Measurements from ENCODE around the gene ZFP1. TPM values are rescaled to one million over a fixed set of nuclear protein-coding genes. Genes with fewer than 3 reads are reported as not detected.
"Not testable (repeated sequence)": the region's sequence is repeated elsewhere in the genome, so short reads cannot be mapped to it uniquely, and the experiment has no call there.

Gene ZFP1
- polyA plus RNA-seq, 10 donors: 11.7 to 15.2 (median 12.9) TPM

DNA sequence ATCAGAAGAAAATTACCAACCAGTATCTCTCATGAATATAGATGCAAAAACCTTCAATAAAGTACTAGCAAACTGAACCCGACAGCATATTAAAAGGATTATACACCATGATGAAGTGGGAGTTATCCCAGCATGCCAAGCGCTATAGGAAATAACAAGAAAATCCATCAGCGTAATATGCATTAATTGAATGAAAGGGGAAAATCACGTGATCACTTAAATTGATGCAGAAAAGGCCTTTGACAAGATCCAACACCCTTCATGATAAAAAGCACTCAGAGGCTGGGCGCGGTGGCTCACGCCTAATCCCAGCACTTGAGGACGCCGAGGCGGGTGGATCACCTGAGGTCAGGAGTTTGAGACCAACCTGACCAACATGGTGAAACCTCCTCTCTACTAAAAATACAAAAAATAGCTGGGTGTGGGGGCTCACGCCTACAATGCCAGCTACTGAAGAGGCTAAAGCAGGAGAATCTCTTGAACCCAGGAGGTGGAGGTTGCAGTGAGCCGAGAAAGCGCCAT, 53.8 kb downstream of the ZFP1 start:
- DNase-seq: no peak

DNA sequence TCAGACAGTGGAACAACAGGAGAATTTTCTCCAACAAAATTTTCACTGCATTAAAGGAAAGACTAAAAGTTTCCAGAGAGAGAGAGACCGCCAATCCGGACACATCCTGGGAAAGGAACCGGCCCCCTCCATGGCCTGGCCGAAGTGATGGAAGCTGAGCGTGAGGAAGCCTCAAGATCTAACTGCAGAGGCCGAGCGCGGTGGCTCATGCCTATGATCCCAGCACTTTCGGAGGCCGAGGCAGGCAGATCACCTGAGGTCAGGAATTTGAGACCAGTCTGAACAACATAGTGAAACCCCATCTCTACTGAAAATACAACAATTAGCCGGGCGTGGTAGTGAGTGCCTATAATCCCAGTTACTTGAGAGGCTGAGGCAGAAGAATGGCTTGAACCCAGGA, 54.8 kb downstream of the ZFP1 start:
- DNase-seq: peak in 1 of 3 donors; percentile 30

DNA sequence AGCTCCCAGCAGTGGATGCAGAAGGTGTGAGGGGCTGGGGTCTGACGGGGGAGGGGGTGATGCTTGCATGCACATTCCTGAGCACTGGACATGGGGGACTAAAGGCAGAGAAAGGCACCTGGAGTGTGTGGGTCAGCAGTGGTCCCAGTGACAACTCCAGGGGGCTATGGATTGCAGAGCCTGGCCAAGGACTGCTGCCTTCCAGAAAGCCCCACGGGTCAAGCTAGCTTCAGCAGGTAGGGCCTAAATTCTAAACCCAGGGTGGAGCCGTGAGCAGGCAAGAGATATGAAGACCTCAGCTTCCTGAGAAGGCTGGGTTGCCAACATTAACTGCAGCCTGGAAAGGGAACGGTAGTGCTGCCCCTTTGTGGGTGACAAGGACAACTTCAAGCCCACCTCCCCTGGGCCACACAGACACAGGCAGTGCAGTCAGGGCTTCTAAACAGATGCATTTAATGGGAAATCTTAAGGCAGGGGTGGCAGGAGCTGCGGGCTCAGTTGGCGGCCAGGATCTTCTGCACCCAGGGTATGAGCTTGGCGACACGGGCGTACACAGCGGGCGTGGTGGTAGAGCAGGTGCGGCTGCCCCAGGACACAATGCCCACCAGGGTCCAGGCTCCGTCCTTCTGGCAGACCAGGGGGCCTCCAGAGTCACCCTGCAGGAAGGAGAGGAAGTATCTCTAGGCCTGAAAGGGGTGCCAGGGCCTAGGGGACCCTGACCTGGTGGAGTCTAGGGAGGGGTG, 55.5 kb downstream of the ZFP1 start:
- no peak for DNase-seq

DNA sequence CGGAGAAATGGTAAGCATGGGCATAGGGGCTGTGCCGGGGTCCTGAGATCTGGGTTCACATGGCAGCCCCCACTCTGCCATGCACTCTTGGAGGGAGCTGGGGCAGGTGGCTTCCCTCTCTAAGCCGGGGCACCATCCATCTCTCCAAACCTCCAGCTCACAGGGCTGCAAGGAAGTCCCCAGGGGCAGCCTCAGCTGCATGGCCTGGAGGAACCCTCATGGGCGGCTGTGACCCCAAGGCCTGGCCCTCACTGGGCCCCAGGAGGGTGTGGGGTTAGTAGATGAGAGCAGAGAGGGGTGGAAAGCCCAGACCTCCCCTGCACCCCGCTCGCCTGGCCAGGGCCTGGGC, 56.1 kb downstream of the ZFP1 start:
- no peak for DNase-seq

DNA sequence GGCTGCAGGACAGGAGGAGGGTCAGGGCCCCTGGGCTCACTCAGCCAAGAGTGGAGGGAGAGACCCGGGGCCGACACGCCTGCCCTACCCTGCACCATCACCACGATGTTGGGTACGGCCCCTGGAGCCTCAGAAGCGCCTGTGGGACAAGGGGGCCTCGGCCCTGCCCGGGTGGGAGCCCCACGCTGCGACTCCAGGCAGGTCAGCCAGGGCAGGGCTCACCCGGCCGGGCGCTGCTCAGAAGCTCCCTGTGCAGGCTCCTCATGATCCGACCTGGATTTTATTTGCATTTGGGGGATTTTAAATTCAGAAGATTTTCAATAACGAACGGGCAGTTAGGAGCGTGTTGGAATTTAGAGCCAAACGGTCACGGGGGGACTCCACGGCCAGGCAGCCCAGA, 56.6 kb downstream of the ZFP1 start:
- not testable (repeated sequence) for DNase-seq

DNA sequence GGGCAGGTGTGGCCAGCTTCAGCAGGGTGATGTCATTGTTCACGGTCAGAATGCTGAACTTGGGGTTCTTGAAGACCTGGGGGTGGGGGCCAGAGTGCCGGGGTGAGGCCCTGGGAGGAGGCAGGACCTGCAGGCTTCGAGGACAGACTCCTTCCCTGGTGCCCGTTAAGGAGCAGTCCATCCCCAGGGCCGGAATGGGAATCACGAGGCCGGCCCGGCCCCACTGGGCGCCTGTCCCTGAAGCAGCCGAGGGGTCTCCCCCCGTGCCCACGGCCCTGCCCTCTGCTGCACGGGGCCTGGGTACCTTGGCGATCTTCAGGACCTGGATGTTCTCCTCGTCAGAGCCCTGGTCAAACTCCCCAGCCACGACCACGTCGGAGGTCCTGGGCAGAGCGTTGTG, 57.1 kb downstream of the ZFP1 start:
- DNase-seq: not testable (repeated sequence)

DNA sequence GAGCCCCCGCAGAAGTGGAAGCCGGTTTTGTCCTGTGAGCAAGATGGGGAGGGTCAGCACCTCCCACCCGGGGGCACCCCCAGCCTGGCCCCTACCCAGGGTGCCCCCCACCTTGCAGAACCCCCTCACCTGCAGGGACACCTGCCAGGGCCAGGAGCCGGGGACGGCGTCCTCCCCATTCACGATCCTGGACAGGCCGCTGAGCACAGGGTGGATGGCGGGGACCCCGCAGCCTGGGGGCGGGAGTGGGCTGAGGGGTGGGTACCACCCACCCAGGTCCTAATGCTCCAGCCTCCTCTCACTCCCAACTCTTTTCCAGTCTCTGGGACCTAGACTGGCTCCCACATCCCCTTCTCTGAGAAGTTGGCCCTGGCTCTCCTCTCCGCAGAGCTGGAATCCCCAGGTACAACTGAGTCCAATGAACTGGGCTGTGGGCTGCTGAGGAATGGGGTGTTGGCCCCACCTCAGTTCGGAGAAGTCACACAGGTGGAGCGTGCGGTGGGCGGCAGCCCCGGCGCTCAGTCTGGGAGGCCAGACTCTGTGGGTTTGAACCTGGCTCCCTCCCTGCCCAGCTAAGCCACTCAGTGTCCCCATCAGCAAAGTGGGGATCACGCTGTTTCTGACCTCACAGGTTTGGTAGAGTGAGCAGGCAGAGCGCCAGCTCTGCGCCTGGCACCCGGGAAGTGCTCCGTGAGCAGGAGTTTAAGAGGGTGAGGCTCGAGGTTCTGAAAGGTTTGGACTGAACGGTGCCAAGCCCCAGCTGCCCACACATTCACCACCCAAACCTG, 57.8 kb downstream of the ZFP1 start:
- DNase-seq: not testable (repeated sequence)

DNA sequence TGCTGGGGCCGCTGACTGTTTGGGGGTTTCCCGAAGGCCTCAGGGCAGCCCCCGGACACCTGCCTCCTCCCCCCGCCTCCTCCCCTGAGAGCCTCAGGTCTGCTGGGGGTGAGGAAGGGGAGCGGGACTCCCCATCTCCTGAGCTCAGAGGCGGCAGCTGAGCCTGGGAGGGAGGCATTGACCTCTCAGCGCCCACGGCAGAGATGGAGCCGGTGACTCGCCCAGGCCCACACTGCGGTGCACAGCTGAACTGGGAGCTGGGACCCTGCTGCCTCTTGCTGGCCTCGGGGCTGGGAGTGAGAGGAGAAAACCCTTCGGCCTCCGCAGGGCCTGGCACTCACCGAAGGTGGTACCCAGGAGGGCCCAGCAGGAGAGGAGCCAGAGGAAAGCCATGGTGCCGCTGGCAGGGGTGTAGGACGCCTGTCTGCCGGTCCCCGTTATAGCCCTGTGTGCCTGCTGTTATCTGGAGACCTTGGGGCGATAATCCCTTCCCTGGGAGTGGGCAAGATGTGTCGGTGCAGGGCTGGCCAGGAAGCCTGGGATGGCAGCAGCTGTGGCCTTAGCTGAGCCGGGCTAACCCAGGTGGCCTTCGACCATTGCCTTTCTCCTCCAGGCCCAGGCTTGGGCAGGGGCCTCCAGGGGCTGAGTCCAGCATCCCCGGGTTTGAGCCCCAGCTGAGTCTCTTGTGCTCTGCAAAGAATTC, 58.6 kb downstream of the ZFP1 start, which contains the start of gene CTRB2:
CTRB2 (minus strand) TSS at position 413 of the 703 bp plus-strand sequence; CDS start at position 393, 20 bp downstream.
- DNase-seq: no peak

DNA sequence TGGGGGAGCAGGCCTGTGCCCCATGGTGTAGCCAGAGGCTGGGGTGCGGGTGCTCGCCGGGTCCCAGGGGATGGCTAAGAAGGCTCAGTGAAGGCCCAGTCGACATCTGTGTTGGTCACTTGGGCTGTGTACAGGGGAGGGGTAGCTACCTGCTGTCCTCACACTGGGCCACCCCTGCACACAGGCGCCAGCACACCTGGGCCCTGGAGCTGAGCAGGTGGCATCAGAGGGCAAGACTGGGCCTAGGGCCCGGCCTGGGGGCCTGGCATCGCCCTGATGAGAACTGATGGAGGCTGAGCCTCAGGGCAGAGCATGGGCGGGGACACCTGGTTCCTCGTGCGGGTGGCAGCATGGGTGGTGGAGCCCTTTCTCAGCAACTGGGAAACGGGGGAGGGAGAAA, 59.5 kb downstream of the ZFP1 start:
- DNase-seq: no peak

DNA sequence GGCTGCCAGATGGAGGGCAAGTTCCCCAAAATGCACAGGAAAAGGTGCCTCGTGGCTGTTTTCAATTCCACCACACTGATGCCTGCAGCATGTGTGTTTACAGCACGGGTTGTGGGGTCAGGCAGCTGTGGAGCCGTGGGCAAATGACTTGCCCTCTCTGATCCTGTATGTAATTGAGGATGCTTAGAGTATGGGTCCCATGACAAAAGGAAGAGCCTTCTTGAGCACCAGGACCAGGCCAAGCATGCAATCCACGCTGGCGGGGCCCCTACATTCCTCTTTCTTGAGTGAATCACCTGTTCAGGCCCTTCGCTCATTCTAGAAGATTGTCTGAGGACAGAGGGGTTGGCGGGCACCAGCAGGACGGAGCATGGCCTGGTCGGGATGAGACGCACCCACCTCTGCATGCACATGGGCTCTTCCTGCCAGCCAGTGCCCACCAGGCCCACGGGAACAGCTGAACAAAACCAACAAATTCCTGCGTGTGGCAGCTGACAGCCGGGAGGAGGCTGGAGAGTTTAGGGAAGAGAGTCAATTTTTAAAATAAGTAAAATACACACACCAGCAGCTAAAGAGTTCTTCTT, 60.0 kb downstream of the ZFP1 start:
- DNase-seq: no peak

DNA sequence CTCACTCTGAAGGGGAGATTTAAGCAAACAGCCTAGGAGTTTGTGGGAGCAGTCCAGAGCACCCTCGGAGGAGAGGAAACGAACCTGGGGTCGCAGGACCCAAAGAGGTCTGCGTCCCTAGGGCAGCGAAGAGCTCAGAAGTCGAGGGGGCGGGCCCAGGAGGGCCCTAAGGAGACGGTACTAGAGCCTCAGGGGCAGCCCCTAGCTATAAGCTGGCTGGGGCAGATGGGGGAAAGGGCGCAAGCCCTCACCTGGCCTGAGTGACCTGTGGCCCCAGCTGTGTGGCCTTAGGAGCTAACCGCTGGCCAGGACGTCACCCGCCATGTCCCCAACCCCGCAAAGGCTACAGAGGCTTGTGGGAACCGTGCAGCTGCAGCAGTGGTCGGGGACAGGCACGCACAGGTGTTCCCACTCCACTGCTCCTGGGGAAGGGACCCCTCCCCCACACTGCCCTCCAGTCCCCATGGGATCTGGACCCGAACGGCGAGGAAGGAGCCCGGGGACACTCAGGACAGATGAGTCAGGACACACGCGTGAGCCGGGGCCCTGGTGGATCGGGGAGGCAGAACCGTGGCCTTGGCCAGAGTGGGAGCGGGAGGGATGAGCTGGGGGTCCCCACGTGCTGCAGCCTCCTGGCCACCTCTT, 60.7 kb downstream of the ZFP1 start:
- no peak for DNase-seq

DNA sequence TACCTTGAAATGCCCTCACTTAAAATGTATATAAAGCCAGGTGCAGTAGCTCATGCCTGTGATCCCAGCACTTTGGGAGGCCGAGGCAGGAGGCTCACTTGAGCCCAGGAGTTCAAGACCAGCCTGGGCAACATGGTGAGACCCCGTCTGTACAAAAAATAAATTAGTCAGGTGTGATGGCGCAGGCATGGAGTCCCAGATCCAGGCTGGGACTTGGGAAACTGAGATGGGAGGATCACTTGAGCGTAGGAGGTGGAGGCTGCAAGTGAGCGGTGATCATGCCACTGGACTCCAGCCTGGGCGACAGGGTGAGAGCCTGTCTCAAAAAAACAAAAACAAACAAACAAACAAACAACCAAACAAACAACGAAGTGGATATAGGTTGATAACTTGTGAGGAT, 61.2 kb downstream of the ZFP1 start:
- DNase-seq: not testable (repeated sequence)

DNA sequence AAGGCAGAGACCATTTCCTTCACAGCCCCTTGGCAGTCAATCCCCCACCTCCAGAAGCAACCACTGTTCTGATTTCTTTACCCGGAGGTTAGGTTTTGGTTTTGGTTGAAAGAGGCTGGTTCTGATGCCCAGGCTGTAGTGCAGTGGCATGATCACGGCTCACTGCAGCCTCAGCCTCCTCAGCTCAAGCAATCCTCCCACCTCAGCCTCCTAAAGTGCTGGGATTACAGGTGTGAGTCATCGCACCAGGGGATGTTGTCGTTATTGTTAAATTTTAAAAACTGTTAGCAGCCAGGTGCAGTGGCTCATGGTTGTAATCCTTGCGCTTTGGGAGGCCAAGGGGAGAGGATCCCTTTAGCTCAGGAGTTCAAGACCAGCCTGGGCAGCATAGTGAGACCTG, 61.6 kb downstream of the ZFP1 start:
- DNase-seq: no peak

DNA sequence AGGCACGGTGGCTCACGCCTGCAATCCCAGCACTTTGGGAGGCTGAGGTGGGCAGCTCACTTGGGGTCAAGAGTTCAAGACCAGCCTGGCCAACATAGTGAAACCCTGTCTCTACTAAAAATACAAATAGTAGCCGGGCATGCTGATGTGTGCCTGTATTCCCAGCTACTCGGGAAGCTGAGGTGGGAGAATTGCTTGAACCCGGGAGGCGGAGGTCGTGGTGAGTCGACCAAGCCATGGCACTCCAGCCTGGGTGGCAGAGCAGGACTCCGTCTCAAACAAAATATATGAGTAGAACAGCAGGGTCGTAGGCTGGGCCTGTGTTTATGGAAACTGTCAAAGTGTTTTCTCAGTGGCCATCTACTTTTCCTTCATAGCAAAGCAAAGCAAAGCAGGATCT, 63.0 kb downstream of the ZFP1 start:
- DNase-seq: not testable (repeated sequence)

DNA sequence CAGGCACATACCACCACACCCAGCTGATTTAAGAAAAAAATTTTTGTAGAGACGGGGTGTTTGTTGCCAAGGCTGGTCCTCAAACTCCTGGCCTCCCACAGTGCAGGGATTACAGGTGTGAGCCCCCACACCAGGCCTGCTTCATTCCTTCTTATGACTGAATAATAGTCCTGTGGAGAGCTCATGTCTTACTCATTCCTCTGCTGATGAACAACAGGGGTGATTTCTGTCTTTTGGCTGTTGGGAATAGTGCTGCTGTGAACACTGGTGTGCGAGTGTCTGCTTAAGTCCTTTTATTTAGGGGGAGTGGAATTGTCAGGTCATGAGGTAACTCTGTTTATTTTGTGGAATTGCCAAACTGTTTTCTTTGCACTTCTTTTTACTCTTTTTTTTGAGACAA, 67.8 kb downstream of the ZFP1 start:
- no peak for DNase-seq

DNA sequence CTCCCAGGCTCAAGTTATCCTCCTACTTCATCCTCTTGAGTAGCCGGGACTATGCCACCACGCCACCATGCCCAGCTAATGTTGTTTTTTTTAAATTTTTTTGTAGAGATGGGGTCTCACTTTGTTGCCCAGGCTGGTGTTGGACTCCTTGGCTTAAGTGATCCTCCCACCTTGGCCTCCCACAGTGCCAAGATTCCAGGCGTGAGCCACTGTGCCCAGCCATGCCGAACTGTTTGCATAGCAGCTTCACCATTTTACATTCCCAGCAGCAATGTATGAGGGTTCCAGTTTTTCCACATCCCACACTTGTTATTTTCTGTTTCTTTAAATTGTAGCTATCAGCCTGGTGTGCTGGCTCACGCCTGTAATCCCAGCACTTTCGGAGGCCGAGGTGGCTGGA, 68.3 kb downstream of the ZFP1 start:
- no peak for DNase-seq

DNA sequence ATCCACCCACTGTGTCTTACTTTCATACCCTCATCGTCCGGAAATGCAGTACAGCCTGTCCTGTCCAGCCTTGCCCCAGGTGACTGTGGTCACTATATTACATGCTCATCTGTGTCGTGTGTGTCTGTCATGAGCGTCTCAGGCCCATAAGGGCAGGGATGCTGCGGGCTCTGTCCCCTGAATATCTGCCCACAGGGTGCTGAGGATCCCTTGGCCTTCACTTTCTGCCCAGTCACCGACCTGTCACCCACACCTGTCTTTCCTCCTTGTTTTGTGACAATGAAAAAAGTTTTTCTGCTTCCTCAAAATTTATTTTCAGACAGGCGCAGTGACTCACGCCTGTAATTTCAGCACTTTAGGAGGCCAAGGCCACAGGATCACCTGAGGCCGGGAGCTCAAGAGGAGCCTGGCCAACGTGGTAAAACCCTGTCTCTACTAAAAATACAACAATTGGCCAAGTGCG, 69.1 kb downstream of the ZFP1 start:
- no peak for DNase-seq

DNA sequence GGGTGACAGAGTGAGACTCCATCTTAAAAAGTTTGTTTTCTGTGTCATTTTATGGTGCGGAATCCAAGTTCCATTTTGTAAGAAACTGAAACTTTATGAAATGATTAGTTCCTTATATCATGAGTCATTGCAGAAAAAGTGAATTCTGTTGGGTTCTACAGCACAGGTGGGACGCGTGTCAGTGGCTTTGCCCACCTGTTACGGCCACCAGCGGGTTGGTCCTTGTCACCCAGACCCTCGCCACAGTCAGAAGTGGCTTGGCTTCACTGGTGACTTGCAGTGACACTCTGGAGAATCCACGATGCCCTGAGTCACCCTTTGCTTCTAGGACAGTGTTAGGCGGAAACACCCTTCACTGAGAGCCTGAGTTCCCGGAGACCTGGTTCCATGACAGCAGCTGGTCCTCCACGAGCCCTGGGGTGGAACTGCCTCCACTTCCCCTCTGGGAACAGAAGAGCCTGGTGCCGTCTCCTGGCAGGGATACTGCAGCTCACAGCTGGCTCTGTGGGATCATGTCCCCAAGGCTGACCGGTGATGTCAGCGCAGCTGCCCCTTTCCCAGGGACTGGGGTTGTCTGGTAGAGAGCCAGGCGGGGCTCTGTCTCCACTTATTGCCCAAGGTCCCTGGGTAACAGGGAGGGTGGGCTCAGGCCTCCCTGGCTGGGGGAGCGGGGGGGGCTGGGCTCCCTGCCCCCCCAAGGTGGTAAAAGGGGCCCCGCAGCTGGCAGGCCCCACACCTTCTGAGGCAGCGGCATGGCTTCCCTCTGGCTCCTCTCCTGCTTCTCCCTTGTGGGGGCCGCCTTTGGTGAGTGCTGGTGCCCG, 70.1 kb downstream of the ZFP1 start, which contains the start of gene CTRB1:
CTRB1 (plus strand) TSS at position 733 of the 821 bp plus-strand sequence; CDS start at position 753, 20 bp downstream.
- no peak for DNase-seq

DNA sequence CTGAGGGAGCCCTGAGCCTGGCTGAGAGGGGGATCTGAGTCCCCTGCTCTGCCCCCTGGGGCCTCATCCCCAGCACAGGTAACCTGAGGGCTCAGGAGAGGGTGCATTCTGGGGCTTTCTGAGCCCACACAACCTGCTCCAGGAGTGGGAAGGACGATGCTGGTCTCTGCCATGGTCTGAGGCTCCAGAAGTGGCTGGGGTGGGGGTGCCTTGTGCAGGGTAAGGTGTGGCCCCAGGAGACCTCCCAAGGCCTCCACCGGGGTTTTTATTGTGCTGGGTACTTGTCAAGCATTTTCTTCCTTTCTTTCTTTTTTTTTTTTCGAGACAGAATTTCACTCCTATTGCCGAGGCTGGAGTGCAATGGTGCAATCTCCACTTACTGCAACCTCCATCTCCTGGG, 70.8 kb downstream of the ZFP1 start:
- DNase-seq: no peak

DNA sequence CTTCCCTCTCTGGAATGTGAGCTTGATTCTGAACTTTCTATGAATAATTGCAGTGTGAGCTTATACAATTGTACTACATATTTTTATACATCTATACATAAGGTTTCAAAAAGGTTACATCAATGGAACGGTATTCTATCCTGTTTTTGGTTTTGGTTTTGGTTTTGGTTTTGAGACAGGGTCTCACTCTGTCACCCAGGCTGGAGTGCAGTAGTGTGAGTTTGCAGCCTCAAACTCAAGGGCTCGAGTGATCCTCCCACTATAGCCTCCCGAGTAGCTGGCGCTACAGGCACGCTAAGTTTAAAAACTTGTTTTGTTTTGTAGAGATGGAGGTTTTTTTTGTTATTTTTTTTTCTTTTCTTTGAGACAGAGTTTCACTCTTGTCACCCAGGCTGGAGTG, 71.5 kb downstream of the ZFP1 start:
- no peak for DNase-seq
